NCI-H345 treated with DMSO at 0.1 percent for 48 hours (cell line): ENCODE measurements around the gene MYO7B.
"Not testable (repeated sequence)": the region's sequence is repeated elsewhere in the genome, so short reads cannot be mapped to it uniquely, and the experiment has no call there.

Experiments
- DNase-seq: peaks from one replicate; lab custom pipeline; 2025; ENCODE audit not compliant: unreplicated experiment; lab: John Stamatoyannopoulos, UW

MYO7B gene

DNA sequence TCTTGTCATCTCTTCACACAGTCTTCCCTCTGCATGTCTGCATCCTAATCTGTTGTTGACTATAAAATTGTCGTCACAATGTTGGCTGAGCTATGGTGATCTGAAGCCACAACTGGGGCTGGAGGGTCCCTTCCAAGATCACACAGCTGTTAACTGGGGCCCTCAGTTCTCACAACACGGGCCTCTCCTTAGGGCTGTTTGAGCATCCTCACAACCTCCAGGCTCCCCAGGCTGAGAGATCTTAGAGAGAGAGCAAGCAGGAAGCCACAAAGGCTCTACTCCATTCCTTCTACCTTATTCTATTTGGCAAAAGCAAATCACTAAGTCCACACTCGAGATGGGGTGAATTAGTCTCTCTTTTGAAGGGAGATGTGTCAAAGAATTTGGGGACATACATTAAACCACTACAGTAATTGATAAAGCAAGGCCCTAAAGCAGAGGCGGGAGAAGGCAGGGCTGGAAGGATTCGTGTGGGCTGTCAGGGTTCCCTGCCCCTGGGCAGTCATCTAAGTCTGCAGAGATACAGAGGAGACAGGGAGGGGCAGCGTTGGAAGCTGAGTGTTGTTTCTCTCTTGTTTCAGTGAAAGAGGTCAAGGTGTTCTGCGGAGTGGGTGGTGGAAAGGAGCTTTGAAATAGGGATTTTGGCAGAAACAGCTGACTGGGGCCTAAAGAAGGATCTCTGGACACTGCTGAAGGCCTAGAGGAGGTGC lies 15.9 kb downstream of the MYO7B start:
- no peak for DNase-seq

DNA sequence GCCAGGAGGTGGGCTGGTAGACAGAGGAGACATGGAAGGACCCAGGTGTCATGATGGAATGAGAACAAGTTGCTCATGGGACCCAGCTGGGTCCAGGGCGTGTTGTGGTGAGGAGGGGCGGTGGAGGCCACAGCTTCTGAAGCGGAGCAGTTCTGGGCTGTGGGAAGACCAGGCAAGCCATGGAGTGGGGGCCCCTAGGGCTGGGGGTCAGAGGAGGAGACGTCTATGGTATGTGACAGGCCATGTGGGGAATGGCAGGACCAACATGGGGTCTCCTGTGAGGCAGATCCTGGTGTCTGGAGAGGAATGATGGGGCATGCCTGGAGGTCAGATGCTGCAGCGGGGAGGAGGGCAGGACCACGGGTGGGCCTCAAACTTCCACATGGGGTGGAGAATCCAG lies 16.9 kb downstream of the MYO7B start:
- DNase-seq = no peak

DNA sequence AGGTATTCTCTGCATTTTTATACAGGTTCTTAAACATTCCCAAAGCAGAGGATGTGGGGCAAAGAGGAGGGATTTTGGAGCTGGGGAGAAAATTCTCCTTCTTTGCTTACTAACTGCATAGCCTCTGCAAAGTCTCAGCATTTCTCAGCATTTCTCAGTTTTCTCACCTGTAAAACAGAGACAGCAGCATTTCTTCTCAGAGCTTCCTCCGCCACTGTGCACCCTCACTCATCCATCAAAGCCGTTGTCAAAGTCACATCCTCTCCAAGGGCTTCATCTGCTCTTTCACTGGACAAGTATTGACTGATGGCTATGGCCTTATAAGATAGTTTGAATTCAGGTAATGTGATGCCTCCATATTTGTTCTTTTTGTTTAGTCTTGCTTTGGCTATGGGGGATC lies 17.4 kb downstream of the MYO7B start:
- no peak for DNase-seq

DNA sequence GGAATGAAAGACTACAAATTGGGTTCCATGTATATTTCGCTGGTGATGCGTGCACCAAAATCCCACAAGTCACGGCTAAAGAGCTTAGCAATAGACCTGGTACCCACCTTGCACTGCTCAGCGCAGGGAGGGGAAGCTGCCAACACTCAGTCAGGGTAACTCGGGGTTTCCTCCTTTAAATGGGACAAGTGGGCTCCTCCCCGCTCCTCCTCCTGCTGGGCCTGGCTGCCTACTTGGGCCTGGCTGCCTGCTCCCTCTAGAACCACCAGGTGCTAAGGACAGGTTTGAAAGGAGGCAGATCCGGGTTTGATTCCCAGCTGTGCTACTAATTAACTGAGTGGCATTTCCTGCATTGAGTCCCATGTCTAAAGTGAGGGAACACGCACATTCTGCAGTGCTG lies 23.4 kb downstream of the MYO7B start:
- no peak for DNase-seq

DNA sequence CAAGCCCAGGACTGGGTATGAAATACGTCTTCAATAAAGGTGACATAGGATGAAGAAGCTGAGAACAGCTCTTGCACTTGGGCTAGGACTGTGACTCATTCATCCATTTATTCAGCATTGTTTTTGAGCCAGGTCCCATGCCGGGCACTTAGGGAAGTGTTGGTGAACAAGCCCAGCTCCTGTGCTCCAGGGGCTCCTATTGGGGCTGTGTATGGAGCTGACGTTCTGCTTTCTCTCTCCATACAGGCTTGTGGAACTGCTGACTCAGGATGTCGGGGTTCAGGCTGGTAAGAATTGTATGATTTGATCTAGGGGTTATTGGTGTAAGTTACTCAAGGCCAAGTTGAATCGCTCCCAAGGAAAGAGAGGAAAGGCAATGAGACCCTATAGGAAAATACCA lies 24.0 kb downstream of the MYO7B start:
- no peak for DNase-seq

DNA sequence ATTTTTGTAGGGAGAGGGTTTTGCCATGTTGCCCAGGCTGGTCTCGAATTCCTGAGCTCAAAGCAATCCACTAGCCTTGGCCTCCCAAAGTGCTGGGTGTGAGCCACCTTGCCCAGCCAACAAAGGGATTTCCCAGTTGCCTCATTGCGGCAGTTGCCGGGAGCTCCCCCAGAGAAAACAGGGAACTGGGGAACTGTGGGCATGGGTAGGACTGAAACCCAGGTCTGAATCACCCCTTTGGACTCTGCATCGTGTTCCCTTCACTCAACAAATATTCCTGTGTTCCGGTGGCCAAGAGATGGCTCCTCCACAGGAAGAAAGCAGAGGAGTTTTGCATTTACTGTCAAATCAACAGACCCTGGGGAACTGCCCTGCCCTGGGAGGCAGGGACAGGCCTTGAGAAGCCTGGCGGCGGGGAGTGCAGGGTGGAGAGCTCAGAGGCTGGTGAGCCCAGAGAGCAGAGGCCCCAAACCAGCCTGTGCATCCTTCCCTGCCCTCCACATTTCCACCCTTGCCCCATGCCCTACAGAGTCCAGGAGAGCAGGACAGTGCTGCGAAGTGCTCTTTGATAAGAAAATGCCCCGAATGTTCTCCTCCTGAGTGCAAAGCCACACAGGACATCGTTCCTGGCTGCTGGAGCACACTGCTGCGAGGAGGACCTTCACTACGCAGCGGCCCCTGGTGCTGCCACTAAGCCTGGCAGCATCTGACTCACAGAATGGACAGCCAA lies 24.9 kb downstream of the MYO7B start:
- DNase-seq = no peak

DNA sequence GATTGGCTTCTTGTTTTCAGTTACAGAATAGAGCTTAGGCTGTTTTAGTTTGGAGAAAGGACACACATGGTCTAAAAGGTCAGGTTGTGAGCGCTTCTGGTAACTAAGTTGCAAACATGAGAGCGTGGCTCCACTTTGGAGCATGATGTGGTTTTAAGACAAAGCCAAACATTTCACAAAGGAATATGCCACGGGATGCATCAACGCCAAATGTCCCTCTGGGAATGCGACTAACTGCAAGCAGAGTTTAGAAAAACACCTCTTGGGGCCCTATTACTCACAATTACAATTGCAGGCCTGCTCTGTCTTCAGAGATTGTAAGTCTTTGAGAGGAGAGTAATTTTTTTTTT lies 25.4 kb downstream of the MYO7B start:
- no peak for DNase-seq

DNA sequence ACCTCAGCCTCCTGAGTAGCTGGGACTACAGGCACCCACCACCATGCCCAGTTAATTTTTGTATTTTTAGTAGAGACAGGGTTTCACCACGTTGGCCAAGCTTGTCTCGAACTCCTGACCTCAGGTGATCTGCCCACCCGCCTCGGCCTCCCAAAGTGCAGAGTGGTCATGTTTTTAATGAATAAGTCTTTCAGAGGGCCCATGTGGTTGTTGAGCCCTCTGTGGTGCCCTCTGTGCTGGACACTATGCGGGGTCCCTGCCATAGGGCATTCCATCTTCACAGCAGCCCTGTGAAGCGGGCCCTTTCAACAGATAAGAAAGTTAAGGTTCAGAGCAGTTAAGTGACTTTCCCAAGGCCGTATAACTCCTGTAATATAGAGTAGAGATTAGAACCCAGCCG lies 25.9 kb downstream of the MYO7B start:
- DNase-seq = no peak

DNA sequence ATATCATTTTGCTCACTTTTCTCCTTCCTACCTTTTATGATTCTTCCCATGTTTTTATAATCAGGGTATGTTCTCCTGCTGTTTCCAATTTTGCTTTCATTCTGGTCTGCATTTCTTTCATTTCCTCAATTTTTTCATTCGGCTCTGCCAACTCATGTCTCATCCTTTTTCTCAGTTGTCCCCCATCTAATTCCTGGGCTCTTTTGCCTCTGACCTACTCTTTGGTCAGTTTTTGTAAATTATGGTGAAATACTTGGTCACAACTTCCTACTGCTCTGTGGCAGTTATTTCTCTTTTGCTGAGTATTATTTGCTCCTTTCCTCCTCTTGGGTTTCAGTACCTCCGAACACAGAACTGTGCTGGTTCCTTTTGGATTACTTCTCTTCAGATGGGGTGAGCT lies 27.5 kb downstream of the MYO7B start:
- DNase-seq = no peak

DNA sequence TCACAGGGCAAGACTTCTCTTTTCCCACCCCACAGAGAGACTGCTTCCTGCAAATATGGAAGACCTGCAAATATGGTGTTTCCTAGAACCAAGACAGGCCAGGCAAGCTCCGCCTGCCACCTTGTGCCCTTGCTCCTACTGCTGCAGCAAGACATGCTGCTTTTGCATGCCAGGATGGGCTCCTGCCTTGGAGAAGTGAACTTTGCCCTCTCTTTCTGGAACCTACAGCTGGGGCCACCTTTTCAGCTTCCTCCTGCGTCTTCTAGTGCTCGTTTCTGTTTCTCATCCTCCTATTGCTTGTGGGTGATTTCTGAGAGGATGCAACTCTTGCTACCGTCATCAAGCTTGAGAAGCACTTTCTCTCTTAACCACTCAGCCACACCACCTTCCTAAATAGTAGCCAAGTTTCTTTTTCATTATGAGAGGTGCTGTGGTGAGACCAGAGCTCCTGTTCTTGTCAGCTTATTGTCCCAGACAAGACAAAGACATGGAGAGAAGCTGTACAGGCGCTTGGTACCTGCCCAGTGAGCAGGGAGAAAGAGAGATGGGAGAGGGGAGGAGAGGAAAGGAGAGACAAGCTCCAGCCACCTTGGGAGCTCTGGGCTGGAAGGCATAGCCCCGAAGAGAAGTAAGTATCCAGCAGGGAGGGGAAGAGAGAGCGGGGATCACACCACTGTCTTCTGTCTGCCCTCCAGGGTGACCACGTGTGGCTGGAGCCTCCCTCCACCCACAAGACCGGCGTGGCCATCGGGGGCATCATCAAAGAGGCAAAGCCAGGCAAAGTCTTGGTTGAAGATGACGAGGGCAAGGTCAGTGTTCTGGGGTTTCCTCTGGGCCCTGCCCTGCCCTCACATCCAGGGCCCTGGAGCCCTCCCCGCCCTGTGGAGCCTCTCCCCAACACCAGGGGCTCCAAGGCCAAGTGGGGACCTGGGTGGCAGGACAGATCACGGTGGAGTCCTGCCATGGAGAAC lies 28.3 kb downstream of the MYO7B start:
- DNase-seq = no peak

DNA sequence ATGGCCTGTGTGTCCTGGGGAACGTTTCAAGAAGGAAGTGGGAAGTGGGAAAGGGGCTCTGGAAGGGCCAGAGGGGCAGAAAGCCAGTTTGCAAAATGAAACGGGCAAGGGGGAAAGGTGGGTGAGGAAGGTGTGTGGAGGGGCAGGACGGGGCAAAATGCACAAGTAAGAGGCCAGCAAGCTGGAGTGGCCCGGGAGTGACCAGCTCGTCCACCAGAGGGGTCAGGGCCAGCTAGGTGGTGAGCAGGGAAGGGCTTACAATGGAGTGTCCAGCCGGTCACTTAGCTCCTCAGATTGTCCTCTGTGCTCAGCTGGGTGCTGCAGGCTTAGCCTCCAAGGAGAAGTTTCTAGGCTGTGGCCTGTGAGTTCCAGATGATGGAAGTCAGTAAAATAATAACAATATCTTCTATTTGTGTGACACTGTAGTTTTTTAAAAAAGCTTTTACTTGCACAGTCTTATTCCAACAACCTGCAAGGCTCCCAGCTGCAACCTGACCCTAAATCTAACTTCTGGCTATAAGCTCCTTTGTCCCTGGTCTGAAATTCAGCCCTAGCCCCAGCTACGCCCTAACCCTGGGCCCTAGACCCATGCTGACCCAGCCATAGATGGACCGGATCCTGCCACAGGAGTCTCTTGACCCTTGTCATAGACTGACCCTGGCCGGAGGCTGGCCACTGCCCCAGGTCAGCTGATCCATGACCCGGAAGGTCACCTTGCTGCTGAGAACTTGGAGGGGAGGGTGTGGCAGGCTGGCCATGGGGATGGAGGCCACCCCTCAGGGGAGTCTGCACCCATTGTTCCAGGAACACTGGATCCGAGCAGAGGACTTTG lies 29.2 kb downstream of the MYO7B start:
- no peak for DNase-seq

DNA sequence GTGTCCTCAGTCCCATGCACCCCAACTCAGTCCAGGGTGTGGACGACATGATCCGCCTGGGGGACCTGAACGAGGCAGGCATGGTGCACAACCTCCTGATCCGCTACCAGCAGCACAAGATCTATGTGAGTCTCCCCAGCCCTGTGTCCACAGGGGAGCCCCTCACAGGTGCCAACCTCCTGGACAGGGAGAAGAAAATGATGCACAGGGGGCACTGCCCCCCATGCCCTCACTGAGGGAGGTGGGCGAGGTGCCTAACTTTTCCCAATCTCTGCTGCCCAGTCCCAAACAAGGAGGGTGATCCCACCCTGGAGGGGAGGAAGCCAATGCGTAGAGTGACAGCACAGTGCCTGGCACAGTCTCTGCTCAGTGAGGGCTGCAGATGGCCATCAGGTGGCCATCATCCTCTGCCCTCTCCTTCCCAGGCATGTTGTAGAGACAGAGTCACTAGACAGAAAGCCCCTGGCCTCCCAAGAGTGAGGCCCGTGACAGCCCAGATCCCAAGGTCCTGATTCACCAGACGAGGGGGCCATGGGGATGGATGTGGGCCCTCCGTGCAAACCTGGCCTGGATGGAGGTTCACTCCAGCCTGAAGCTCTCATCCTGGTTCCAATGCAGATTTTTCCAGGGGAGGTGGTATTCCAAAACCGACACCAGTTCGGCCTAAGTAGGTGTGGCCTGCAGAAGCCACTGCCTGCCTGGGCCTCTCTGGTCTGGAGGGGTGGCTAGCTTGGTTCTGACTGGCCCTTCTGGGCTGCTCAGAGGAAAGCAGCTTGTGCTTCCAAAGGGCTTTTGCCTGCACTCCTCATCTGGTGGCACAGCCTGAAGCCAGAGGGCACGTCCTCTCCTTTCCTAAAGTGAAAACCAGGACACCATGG lies 30.0 kb downstream of the MYO7B start:
- DNase-seq = no peak

DNA sequence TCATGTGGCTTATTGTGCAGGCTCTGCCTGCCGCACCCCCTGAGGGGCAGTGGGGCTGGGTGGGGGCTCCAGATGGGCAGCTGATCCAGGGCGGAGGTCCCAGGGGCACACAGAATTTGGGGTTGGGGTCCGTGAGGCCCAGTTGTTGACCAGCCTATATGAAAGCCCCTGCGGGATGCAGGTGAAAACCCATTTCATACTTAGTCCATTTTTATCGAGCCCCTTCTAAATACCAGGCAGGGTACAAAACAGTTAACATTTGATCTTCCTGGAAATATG lies 30.6 kb downstream of the MYO7B start:
- DNase-seq = no peak

DNA sequence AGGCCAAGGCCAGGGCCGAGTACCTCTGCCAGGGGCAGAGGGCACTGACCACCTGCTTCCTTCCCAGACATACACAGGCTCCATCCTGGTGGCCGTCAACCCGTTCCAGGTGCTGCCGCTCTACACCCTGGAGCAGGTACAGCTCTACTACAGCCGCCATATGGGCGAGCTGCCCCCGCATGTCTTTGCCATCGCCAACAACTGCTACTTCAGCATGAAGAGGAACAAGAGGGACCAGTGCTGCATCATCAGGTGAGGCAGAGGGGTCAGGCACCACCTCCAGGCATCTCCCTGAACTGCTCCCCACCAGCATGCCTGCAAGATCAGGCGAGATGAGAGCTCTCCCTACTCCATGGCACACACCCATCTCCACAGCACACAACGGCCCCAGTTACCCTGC lies 31.1 kb downstream of the MYO7B start:
- DNase-seq = no peak

DNA sequence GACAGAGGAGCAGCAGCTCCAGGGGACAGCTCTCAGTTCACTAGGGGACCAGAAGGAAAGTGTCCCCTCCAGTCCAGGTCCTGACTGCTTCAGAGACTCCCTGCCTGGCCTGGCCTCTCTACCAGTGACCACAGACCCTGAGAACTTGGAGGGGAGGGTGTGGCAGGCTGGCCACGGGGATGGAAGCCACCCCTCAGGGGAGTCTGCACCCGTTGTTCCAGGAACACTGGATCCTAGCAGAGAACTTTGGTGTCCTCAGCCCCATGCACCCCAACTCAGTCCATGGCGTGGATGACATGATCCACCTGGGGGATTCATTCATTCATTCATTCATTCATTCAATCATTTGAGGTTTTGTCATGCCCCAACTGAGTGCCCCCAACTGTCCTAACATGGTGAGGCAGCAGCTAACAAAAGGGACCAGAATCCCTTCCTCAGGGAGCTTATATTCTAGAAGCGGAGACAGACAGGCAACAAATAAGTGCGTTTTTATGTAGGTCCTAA lies 31.9 kb downstream of the MYO7B start:
- DNase-seq = no peak

DNA sequence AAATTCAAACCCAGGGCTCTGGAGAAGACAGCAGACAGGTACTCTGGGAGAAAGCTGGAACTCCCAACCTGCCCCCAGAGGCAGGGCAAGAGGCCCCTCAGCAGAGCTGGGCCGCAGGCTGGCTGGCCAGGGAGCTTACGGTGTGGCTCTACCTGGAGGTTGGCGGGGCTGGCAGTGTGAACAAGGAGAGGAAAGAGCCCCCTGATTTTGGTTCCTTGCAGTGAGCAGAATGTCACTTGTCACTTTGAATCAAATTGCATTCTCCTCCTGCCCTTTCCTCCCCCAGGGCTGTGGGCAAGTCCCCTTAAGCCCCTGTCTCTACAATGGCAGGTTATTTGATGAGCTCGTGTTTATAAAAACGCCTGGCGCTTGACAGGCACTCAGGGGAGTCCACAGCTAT lies 32.6 kb downstream of the MYO7B start:
- DNase-seq = no peak

DNA sequence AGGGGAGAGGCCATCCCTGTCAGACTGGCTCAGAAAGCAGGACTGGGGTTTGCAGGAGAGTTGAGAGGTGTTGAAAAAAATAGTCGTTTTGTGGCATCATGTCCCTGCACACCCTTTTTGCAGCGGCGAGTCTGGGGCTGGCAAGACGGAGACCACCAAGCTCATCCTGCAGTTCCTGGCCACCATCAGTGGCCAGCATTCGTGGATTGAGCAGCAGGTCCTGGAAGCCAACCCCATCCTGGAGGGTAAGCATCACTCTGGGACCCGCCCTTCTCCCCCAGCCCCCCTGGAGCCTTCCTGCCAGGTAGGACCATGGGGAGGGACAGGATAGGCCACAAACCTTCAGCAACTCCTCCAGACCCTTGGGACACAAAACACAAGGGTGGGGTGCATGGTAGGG lies 34.2 kb downstream of the MYO7B start:
- DNase-seq = no peak

DNA sequence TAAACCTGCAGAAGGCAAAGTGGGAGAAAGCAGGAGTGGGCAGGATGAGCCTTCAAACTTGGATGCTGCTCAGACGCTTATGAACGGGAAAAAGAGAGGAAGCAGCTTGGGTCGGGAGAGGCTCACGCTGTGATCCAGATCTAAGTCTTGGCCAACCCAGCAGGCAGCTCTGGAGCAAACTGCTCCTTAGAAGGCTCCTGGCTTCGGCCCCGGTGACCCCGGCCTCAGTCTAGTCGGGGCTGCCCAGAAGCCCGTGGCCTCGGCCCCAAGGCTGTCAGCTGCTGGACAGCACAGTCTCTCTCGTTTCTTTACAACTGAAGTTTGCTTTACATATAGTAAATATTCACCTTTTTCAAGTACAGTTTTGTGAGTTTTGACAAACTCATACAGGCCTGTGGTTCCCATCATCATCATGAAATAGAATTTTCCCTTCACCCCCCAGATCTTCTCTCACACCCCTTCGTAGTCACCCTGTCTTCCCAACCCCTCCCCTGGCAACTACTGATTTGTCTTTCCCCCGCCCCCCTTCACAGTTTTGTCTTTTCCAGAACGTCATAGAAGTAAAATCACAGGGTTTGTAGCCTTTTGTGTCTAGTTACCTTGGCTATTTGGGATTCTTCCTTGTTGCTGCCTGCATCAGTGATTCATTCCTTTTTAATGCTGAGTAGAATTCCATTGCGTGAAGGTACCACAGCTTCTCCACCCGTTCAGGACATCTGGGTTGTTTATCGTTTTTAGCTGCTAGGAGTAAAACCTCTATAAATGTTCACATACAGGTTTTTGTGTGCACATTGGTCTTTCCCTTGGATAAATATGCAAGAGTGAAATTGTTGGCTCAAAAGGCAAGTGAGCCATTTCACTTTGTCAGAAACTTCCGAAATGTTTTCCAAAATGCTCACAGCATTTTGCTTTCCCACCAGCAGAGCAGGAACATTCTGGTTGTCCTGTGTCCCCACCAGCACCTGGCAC lies 35.1 kb downstream of the MYO7B start:
- DNase-seq = no peak

DNA sequence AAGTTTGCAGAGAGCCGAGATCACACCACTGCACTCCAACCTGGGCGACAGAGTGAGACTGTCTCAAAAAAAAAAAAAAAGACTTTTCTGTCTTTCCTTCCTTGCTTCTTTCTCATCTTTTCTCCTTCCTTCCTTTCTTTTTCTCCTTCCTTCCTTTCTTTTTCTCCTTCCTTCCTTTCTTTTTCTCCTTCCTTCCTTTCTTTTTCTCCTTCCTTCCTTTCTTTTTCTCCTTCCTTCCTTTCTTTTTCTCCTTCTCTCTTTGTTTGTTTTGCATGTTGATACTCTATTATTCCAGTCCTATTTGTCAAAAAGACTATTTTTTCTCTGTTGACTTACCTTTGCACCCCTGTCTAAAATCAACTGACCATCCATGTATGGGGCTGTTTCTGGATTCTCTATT lies 36.9 kb downstream of the MYO7B start:
- DNase-seq = not testable (repeated sequence)
